GM21528 (cell line): ENCODE data around the gene UQCC2.

Experiments used
- ATAC-seq: cut with Tn5 transposase; IDR thresholded peaks from one replicate; pipeline ENCODE4 v1.9.1; 2021; ENCODE audit warnings: mild to moderate bottlenecking, moderate library complexity; ENCODE audit not compliant: unreplicated experiment, low FRiP score

UQCC2 gene

GRCh38 chr6:33744895-33745546, 33.5 kb upstream of the UQCC2 start:
- ATAC-seq = no peak

- no peak for ATAC-seq
Observed at GRCh38 chr6:33744001-33744848, 32.7 kb upstream of the UQCC2 start.

GRCh38 chr6:33742837-33743236, 31.3 kb upstream of the UQCC2 start:
- ATAC-seq = no peak

GRCh38 chr6:33742092-33742491, 30.6 kb upstream of the UQCC2 start:
- no peak for ATAC-seq

- ATAC-seq = no peak
Observed at GRCh38 chr6:33740794-33741193, 29.3 kb upstream of the UQCC2 start.

GRCh38 chr6:33740204-33740608, 28.7 kb upstream of the UQCC2 start:
- no peak for ATAC-seq

GRCh38 chr6:33739571-33739970, 28.1 kb upstream of the UQCC2 start:
- no peak for ATAC-seq

- no peak for ATAC-seq
Observed at GRCh38 chr6:33738879-33739278, 27.4 kb upstream of the UQCC2 start.

- no peak for ATAC-seq
Observed at GRCh38 chr6:33738153-33738552, 26.7 kb upstream of the UQCC2 start.

- ATAC-seq = no peak
Observed at GRCh38 chr6:33737267-33738026, 25.9 kb upstream of the UQCC2 start.

- no peak for ATAC-seq
Observed at GRCh38 chr6:33735216-33735615, 23.7 kb upstream of the UQCC2 start.

- ATAC-seq = no peak
Observed at GRCh38 chr6:33733709-33734007, 22.2 kb upstream of the UQCC2 start.

GRCh38 chr6:33732817-33733708, 21.6 kb upstream of the UQCC2 start:
- no peak for ATAC-seq

GRCh38 chr6:33732385-33732784, 20.9 kb upstream of the UQCC2 start:
- ATAC-seq = no peak

GRCh38 chr6:33731751-33732282, 20.3 kb upstream of the UQCC2 start:
- no peak for ATAC-seq

- no peak for ATAC-seq
Observed at GRCh38 chr6:33731035-33731434, 19.5 kb upstream of the UQCC2 start.

GRCh38 chr6:33730611-33731010, 19.1 kb upstream of the UQCC2 start:
- no peak for ATAC-seq

GRCh38 chr6:33729059-33729458, 17.6 kb upstream of the UQCC2 start:
- no peak for ATAC-seq

- no peak for ATAC-seq
Observed at GRCh38 chr6:33728438-33728837, 16.9 kb upstream of the UQCC2 start.

GRCh38 chr6:33727932-33728331, 16.4 kb upstream of the UQCC2 start:
- no peak for ATAC-seq
